HG03095 (cell line): ENCODE results near the gene COG4.

Experiments
- ATAC-seq: cut with Tn5 transposase; IDR thresholded peaks from one replicate; pipeline ENCODE4 v1.9.1; 2021; ENCODE audit warnings: moderate library complexity; ENCODE audit not compliant: unreplicated experiment

Gene COG4

GRCh38 chr16:70481929-70482536 is 41.3 kb downstream of the COG4 start:
- no peak for ATAC-seq

- no peak for ATAC-seq
Measured at GRCh38 chr16:70480127-70481105, 42.9 kb downstream of the COG4 start.

GRCh38 chr16:70478912-70479341 is 44.4 kb downstream of the COG4 start:
- no peak for ATAC-seq

- no peak for ATAC-seq
Measured at GRCh38 chr16:70478169-70478568, 45.2 kb downstream of the COG4 start.

- peak; percentile 77 for ATAC-seq
Measured at GRCh38 chr16:70476272-70477020, 46.9 kb downstream of the COG4 start.

GRCh38 chr16:70475054-70475871 is 48.1 kb downstream of the COG4 start:
- no peak for ATAC-seq

- ATAC-seq = no peak
Measured at GRCh38 chr16:70474320-70475053, 48.9 kb downstream of the COG4 start.

GRCh38 chr16:70473446-70474319 is 49.7 kb downstream of the COG4 start:
- ATAC-seq = no peak

- ATAC-seq = no peak
Measured at GRCh38 chr16:70472786-70473433, 50.4 kb downstream of the COG4 start.

GRCh38 chr16:70470927-70471341 is 52.4 kb downstream of the COG4 start:
- no peak for ATAC-seq

GRCh38 chr16:70470141-70470926 is 53.0 kb downstream of the COG4 start:
- ATAC-seq = no peak

- no peak for ATAC-seq
Measured at GRCh38 chr16:70468776-70469525, 54.4 kb downstream of the COG4 start.

- no peak for ATAC-seq
Measured at GRCh38 chr16:70467608-70468007, 55.7 kb downstream of the COG4 start.

GRCh38 chr16:70467113-70467512 is 56.2 kb downstream of the COG4 start:
- no peak for ATAC-seq

- no peak for ATAC-seq
Measured at GRCh38 chr16:70466805-70467076, 56.6 kb downstream of the COG4 start.

GRCh38 chr16:70465999-70466804 is 57.2 kb downstream of the COG4 start:
- no peak for ATAC-seq
